Retinal pigment epithelial cell (primary cell): Measurements from ENCODE around the gene DLG4.
"Not testable (repeated sequence)": the region's sequence is repeated elsewhere in the genome, so short reads cannot be mapped to it uniquely, and the experiment has no call there.

Source experiments
- DNase-seq: peaks from one replicate; pipeline ENCODE4 v3.0.0-alpha.2; 2010; ENCODE audit warnings: low read depth
- H3K4me3 ChIP-seq: 2 replicates; pipeline ENCODE4 v1.5.1; 2011; ENCODE audit warnings: mild to moderate bottlenecking, low read length, control low read depth, moderate library complexity
- CTCF ChIP-seq: conservative IDR thresholded peaks from 2 replicates; pipeline ENCODE4 v1.5.1; 2011; ENCODE audit warnings: low read depth, low read length, control low read depth, inconsistent platforms

DLG4 gene

DNA sequence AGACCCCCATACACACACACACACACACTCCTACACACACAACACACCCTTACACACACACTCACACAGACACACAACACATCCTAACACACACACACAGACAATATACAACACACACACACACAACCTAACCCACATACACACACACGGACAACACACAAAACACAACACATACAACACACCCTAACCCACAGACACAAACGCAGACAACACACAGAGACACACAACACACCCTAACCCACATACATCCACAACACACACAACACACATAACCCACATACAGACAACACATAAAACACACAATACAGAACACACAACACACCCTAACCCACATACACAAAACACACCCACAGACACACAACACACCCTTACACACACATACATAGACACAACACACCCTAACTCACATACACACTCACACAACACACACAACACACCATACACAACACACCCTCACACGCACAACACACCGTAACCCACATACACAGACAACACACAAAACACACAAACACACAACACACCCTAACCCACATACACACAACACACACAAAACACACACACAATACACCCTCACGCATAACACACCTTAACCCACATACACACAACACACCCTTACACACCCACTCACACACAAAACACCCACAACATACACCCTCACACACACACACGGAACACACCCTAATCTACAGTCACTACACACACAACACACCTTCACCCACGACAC is 44.9 kb downstream of the DLG4 start:
- H3K4me3 ChIP-seq = no peak overlapping the region
- no peak for TF ChIP-seq CTCF
- no peak for DNase-seq

DNA sequence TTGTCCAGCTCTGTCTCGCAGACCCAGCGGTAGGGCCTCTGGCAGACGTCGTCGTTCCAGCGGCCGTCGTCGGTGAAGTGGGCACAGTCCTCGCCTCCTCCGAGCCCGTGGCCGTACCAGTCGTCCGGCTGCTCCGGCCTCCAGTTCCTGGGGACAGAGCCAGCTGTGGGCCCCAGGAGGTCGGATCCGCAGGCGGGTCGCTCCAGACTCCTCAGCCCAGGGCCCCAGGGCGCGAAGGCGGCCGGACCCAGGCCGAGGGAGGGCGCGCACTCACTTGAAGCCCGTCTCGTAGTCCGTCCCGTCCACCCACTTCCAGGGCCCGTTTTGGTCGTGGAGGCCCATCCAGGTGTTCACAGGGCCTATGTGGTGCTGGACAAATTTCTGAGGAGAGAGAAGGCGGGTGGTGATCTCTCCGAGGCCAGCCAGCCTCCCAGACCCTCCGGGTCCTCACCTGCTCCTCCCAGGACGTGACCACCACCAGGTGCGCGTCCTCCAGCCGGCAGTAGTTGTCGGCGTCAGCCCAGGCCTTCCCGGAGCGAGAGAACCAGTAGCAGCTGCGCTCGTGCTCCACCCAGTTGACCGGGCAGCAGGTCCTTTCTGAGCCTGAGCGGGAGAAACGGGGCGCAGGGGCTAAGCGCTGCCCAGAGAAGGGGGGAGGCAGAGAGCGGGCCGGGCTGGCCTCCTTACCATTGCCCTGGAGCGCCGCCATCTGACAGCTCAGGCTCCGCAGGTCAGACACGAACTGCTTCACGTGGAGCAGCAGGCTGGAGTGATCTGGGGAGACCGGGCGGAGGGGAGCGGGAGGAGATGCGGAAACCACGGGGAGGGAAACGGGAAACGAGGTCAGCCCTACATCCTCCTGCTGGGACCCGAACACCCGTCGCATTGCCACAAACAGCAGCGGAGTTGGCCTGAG is 45.7 kb downstream of the DLG4 start:
- H3K4me3 ChIP-seq = no peak overlapping the region
- peak; percentile 43 for TF ChIP-seq CTCF
- DNase-seq = no peak

GRCh38 chr17:7172522-7173191 is 47.0 kb downstream of the DLG4 start:
- not testable (repeated sequence) for DNase-seq, H3K4me3 ChIP-seq

- H3K4me3 ChIP-seq, DNase-seq: not testable (repeated sequence)
Observed at GRCh38 chr17:7169565-7169908, 50.1 kb downstream of the DLG4 start.

DNA sequence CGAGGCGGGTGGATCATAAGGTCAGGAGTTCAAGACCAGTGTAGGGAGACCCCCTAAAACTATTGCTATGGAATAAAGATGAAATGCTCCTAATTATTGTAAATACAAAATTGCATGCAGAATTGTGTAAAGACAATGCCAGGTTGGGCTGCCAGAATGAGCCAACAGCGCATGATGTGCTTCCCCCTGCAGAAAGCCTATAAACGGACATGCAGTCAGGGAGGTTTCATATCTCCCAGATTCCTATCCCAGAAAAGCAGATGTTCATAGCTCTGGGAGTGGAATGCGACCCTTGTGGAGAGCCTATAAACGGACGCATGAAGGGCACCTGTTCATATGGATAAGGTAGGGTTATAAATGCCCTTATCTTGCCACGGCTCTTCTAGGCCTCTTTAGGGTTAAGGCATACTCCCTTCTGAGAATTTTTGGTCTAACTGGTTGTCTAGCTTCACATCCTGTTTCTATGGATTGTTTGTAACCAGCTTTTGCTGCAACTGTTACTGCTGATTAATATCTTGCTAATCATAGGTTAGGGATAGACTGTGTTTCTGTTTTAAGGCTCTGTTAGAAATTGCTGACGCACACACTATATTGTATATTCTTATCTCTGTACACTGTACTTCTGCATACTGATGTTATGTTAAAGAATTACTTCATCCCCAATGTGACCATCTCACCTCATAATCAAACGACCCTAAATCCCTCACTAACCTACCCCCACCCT is 50.6 kb downstream of the DLG4 start:
- DNase-seq, H3K4me3 ChIP-seq: not testable (repeated sequence)

DNA sequence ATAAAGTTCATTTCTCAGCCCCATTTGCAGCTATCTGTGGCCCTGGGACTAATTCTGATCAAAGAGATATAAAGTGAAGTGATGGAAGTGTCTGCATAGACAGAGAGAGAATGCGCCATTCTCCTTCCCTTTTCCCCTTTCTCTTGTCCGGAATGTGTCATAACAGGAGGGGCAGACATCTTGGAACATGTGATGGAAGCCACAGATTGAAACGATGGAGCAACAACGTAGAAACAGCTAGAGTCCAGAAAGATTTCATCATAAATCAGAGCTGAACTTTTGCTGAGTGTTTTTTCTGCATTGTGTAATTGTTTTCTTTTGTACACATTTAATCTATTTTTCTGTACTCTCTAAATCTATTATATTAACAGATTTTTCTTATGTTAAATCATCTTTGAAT is 51.8 kb downstream of the DLG4 start:
- DNase-seq = no peak
- TF ChIP-seq CTCF = no peak
- no peak overlapping the region for H3K4me3 ChIP-seq

DNA sequence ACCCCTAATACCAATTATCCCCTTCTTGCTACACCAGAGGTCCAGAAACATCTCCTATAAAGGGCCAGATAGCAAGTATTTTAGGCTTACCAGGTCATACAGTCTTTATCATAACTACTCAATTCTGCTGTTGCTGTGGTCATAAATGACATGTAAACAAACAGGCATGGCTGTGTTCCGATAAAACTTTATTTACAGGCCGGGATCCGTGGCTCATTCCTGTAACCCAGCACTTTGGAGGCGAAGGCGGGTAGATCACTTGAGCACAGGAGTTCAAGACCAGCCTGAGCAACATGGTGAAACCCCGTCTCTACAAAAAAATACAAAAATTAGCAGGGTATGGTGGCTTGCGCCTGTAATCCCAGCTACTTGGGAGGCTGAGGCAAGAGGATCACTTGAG is 52.8 kb downstream of the DLG4 start:
- TF ChIP-seq CTCF = no peak
- DNase-seq = no peak
- H3K4me3 ChIP-seq = no peak overlapping the region

GRCh38 chr17:7159571-7159970 is 60.1 kb downstream of the DLG4 start:
- not testable (repeated sequence) for DNase-seq, H3K4me3 ChIP-seq

DNA sequence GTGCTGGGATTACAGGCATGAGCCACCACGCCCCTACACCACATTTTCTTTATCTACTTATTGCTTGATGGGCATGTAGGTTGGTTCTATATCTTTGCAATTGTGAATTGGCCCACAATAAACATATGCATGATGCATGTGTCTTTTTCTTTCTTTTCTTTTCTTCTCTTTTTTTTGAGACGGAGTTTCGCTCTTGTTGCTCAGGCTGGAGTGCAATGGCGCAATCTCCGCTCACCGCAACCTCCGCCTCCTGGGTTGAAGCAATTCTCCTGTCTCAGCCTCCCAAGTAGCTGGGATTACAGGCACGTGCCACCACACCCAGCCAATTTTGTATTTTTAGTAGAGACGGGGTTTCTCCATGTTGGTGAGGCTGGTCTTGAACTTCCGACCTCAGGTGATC is 61.2 kb downstream of the DLG4 start:
- not testable (repeated sequence) for DNase-seq, H3K4me3 ChIP-seq
